Activated T-helper 17 cell treated with anti-CD3 and anti-CD28 coated beads, Interleukin-2, amount 50 U/mL, for 72 hours (primary cell): Measurements from ENCODE around the gene TTLL5. TPM values are rescaled to one million over a fixed set of nuclear protein-coding genes. Genes with fewer than 3 reads are reported as not detected.
A peak's percentile ranks its signal among the peaks of the same experiment; 100 is the strongest.

Experiments
- ATAC-seq: fragments of 150-1000 bp; cut with Tn5 transposase; replicated peaks from 2 replicates; pipeline ENCODE4 v1.10.0; 2021; ENCODE audit warnings: mild to moderate bottlenecking, moderate library complexity
- H3K27ac Mint-ChIP-seq: one replicate; pipeline ENCODE4 v1.8.0; 2022; ENCODE audit warnings: mixed read lengths
- H3K27me3 Mint-ChIP-seq: one replicate; pipeline ENCODE4 v1.8.0; 2022; ENCODE audit warnings: mixed read lengths
- H3K36me3 Mint-ChIP-seq: one replicate; pipeline ENCODE4 v1.8.0; 2022; ENCODE audit warnings: low read depth, mild to moderate bottlenecking, mixed read lengths
- H3K4me1 Mint-ChIP-seq: one replicate; pipeline ENCODE4 v1.8.0; 2022; ENCODE audit warnings: mixed read lengths
- H3K4me3 Mint-ChIP-seq: one replicate; pipeline ENCODE4 v1.8.0; 2022; ENCODE audit warnings: mild to moderate bottlenecking, mixed read lengths
- H3K9me3 Mint-ChIP-seq: one replicate; pipeline ENCODE4 v1.8.0; 2022; ENCODE audit warnings: mixed read lengths
- total RNA-seq, 2 donors: library from RNA; stranded (reverse); gene quantifications; one replicate each; pipeline ENCODE4 v1.2.3, GENCODE V29; 2022

Gene TTLL5
- total RNA-seq, 2 donors from 2014 or later = 24.6 to 36.3 TPM

DNA sequence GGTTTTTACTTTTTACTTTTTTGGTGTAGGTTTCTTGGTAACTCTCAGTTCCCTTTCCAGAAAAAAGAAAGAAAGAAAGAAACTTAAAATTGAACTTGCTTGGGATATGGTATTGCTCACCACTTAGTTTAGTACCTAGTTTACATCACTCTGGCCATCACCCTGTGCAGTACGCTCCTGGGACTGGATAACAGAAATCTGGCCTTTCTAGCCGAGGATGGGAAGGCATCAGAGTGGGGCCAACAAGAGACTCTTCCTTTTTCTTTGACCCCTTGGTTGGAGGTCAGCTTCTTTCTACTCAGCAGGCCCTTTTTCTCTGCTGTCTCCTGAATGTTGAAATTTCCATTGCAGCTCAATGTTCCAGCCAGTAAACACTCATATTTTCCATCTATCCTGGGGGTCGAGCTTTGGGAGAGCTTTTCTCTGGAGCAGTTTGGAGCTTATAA, 164.1 kb downstream of the TTLL5 start:
- ATAC-seq = no peak
- Mint-ChIP-seq H3K9me3 (no peaks in the 10 kb centered on the region), H3K4me3 (no peak overlapping the region), H3K4me1 (peaks cover 5% of the 10 kb centered on the region), H3K36me3 (peaks cover 44% of the 10 kb centered on the region), H3K27me3 (no peaks in the 10 kb centered on the region), H3K27ac (no peak overlapping the region)

- no peak overlapping the region for H3K27ac Mint-ChIP-seq
- no peak for ATAC-seq
- H3K36me3 Mint-ChIP-seq = peaks cover 30% of the 10 kb centered on the region
- no peaks in the 10 kb centered on the region for H3K27me3 Mint-ChIP-seq
- no peak overlapping the region for H3K4me3 Mint-ChIP-seq
- peaks cover 5% of the 10 kb centered on the region for H3K4me1 Mint-ChIP-seq
- H3K9me3 Mint-ChIP-seq = no peaks in the 10 kb centered on the region
These were observed 165.6 kb downstream of the TTLL5 start for GRCh38 chr14:75826599-75826998.

GRCh38 chr14:75827331-75827730, 166.3 kb downstream of the TTLL5 start:
- H3K27me3 Mint-ChIP-seq = no peaks in the 10 kb centered on the region
- H3K4me3 Mint-ChIP-seq = no peak overlapping the region
- peaks cover 24% of the 10 kb centered on the region for H3K36me3 Mint-ChIP-seq
- ATAC-seq = no peak
- H3K4me1 Mint-ChIP-seq = peaks cover 6% of the 10 kb centered on the region
- H3K27ac Mint-ChIP-seq = no peak overlapping the region
- H3K9me3 Mint-ChIP-seq = no peaks in the 10 kb centered on the region

DNA sequence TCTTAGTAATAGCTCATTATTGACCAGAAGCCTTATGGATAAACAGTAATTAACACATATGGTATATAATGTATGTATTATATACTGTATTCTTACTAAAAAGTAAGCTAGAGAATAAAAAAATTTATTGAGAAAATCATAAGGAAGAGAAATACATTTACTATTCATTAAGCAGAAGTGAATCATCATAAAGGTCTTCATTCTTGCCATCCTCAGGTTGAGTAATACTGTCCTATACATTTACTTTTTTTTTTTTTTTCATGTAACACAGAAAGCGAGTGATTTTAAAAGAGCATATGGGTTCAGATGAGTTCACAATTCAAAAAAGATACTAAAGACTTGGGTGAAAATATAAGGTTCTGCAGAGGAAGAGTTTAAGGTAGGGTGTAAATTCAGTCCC, 168.3 kb downstream of the TTLL5 start:
- peaks cover 6% of the 10 kb centered on the region for H3K36me3 Mint-ChIP-seq
- no peak for ATAC-seq
- H3K4me1 Mint-ChIP-seq = peaks cover 9% of the 10 kb centered on the region
- no peaks in the 10 kb centered on the region for H3K27me3 Mint-ChIP-seq
- no peak overlapping the region for H3K4me3 Mint-ChIP-seq
- no peaks in the 10 kb centered on the region for H3K9me3 Mint-ChIP-seq
- no peak overlapping the region for H3K27ac Mint-ChIP-seq

- Mint-ChIP-seq H3K27me3 (no peaks in the 10 kb centered on the region), H3K36me3 (no peaks in the 10 kb centered on the region), H3K9me3 (no peaks in the 10 kb centered on the region), H3K27ac (peak overlapping the region; percentile 82), H3K4me1 (peaks cover 9% of the 10 kb centered on the region), H3K4me3 (peak overlapping the region; percentile 33)
- peak; percentile 72 for ATAC-seq
These were observed 170.4 kb downstream of the TTLL5 start for GRCh38 chr14:75831455-75831854.

DNA sequence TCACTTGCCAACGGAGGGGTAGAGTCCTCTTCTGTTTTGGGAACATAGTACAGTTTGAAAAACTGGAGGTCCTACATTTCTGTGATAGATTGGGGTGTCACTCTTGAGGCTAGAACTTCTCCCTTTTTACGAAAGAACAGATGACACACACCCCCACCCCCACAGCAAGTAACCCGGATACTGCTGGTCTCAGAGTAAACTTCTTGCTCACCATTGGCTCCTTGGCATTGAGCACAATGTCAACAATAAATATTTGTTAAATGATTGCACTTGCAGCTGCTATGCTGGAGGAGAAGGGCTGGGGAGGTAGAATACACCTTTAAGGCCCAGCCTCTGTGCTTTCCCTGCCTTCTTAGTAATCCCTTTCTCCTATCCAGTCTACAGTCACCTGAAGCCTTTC, 170.9 kb downstream of the TTLL5 start:
- Mint-ChIP-seq H3K9me3 (no peaks in the 10 kb centered on the region), H3K36me3 (no peaks in the 10 kb centered on the region), H3K4me3 (peak overlapping the region; percentile 33), H3K27me3 (no peaks in the 10 kb centered on the region), H3K4me1 (peaks cover 9% of the 10 kb centered on the region), H3K27ac (peak overlapping the region; percentile 82)
- ATAC-seq = no peak

DNA sequence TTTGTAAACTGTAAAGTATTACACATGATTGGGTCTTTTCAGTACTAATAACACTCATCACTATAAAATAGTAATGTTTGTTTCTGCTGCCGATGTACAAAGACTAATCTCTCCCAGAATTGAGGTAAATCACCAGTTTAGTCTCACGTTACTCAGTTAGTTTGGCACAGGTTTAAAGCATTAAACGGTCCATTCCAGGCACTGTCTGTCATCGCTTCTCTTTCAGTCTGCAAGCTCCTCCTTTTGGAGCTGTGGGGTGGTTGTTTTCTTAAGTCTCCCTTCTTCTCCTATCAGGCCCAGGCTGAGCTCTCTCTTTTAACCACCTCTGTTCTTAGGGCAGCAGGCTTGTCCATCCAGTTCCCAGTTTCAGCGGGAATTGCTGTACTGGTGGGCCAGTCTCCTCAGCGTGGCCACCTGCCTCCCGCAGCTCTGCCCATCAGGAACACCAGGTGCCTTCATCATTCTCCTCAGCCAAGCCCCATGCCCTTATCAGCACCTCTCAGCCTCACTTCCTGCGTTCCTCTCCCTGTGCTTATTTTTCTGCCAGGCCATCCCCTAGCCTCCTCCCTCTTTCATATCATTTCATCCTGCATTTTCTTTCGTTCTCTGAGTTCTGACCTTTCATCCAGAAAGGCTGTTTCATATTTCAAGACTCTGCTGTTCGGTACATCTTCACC, 171.7 kb downstream of the TTLL5 start:
- Mint-ChIP-seq H3K9me3 (no peaks in the 10 kb centered on the region), H3K36me3 (no peaks in the 10 kb centered on the region), H3K4me1 (peaks cover 9% of the 10 kb centered on the region), H3K27me3 (no peaks in the 10 kb centered on the region), H3K4me3 (no peak overlapping the region), H3K27ac (peak overlapping the region; percentile 82)
- ATAC-seq = no peak

DNA sequence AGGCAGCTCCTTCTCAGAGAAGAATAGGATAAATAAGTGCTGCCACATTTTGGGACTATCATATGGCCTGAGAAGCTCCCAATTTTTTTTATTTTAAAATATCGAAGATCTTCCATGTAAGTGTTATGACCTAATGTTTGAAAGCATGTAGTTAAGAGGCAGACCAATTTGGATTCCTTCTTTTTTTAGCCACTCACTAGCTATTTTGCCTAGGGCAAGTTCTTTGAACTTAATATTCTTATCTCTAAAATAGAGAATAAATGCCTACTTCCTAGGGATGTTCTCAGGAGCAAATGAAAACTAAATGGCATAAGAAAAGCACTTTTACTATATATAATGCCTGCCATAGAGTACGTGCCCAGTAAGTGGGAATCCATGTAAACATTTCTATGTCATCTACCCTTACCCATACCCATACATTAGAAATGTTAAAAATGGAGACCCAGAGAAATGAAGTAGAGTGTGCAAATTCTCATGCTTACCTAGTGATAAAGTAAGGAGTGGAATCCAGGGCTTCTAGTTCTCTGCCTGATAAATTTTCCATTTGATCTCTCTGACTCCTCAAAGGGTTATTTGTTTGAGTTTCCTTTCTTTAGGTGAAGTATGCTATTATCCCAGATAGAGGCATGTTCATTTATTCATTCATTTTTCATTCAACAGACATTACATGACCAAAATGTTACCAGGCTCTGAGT, 172.4 kb downstream of the TTLL5 start:
- no peaks in the 10 kb centered on the region for H3K27me3 Mint-ChIP-seq
- H3K9me3 Mint-ChIP-seq = no peaks in the 10 kb centered on the region
- H3K27ac Mint-ChIP-seq = peak overlapping the region; percentile 82
- no peaks in the 10 kb centered on the region for H3K36me3 Mint-ChIP-seq
- ATAC-seq = no peak
- H3K4me3 Mint-ChIP-seq = no peak overlapping the region
- peaks cover 9% of the 10 kb centered on the region for H3K4me1 Mint-ChIP-seq

- no peaks in the 10 kb centered on the region for H3K9me3 Mint-ChIP-seq
- peaks cover 9% of the 10 kb centered on the region for H3K4me1 Mint-ChIP-seq
- no peak overlapping the region for H3K4me3 Mint-ChIP-seq
- no peaks in the 10 kb centered on the region for H3K27me3 Mint-ChIP-seq
- no peak overlapping the region for H3K27ac Mint-ChIP-seq
- ATAC-seq = no peak
- H3K36me3 Mint-ChIP-seq = peaks cover 11% of the 10 kb centered on the region
These were observed 174.2 kb downstream of the TTLL5 start for GRCh38 chr14:75835156-75835725.

- Mint-ChIP-seq H3K4me3 (no peak overlapping the region), H3K27ac (no peak overlapping the region), H3K27me3 (no peaks in the 10 kb centered on the region), H3K4me1 (peaks cover 9% of the 10 kb centered on the region), H3K9me3 (no peaks in the 10 kb centered on the region), H3K36me3 (peaks cover 11% of the 10 kb centered on the region)
- ATAC-seq = no peak
These were observed 174.7 kb downstream of the TTLL5 start for GRCh38 chr14:75835737-75836136.

DNA sequence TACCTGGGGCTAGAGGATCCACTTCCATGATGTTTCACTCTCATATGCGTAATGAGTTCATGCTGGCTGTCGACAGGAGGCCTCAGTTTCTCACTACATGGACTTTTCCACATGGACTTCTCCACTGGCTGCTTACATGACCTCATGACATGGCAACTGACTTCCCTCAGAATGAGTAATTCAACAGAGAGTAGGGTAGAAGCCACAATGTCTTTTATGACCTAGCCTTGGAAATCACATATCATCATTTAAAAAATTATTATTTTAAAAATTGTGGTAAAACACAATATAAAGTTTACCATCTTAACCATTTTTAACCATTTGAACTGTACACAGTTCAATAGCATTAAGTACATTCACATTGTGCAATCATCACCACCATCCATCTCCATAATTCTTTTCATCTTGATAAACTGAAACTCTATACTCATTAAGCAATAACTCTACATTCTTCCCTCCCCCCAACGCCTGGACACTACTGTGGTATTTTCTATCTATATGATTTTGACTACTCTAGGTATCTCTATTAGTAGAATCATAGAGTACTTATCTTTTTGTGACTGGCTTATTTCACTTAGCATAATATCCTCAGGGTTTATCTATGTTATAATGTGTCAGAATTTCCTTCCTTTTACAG, 176.2 kb downstream of the TTLL5 start:
- peak; percentile 59 for ATAC-seq
- Mint-ChIP-seq H3K27ac (no peak overlapping the region), H3K4me1 (peaks cover 8% of the 10 kb centered on the region), H3K27me3 (no peaks in the 10 kb centered on the region), H3K4me3 (no peak overlapping the region), H3K9me3 (no peaks in the 10 kb centered on the region), H3K36me3 (peaks cover 11% of the 10 kb centered on the region)

DNA sequence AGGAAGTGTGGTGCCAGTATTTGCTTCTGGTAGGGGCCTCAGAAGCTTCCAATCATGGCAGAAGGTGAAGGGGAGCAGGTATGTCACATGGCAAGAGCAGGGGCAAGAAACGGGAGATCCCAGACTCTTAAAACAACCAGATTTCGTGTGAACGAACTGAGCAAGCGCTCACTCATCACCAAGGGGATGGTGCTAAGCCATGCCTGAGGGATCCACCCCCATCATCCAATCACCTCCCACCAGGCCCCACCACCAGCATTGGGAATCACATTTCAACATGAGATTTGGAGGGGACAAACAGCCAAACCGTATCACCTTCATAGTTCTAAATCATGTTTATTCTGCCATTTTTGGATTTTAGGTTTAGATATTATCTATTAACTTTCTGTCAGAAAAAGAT, 179.9 kb downstream of the TTLL5 start:
- Mint-ChIP-seq H3K36me3 (peaks cover 11% of the 10 kb centered on the region), H3K9me3 (no peaks in the 10 kb centered on the region), H3K4me3 (no peak overlapping the region), H3K27ac (no peak overlapping the region), H3K27me3 (no peaks in the 10 kb centered on the region), H3K4me1 (no peaks in the 10 kb centered on the region)
- ATAC-seq = no peak

DNA sequence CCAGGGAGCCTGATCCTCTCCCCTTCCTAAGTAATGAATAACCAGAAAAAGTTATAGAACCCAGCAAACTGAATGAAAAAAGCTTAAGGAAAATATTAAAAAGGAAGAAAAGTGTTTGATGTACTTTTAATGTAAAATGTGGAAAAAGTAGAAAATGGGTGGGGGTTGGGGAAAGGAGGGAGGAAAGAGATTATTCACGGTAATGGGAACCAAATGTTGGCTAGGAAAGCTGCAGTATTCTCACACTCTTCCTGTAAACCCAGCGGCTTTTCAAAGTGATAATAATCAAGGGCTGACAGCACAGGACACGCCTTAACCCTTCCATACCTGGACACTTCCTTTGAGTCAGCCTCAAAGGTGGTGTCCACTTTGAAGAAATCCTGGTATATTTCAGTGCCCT, 181.5 kb downstream of the TTLL5 start:
- Mint-ChIP-seq H3K27me3 (no peaks in the 10 kb centered on the region), H3K27ac (no peak overlapping the region), H3K36me3 (peaks cover 11% of the 10 kb centered on the region), H3K4me1 (no peaks in the 10 kb centered on the region), H3K9me3 (no peaks in the 10 kb centered on the region), H3K4me3 (no peak overlapping the region)
- no peak for ATAC-seq

- Mint-ChIP-seq H3K36me3 (peaks cover 5% of the 10 kb centered on the region), H3K9me3 (no peaks in the 10 kb centered on the region), H3K27me3 (no peaks in the 10 kb centered on the region), H3K4me1 (no peaks in the 10 kb centered on the region), H3K4me3 (no peak overlapping the region), H3K27ac (no peak overlapping the region)
- ATAC-seq = no peak
These were observed 183.4 kb downstream of the TTLL5 start for GRCh38 chr14:75844486-75844885.
